GM19372 (cell line): ENCODE results near the gene OTUD7B.
"Not testable (repeated sequence)": the region's sequence is repeated elsewhere in the genome, so short reads cannot be mapped to it uniquely, and the experiment has no call there.

Experiments used
- ATAC-seq: cut with Tn5 transposase; IDR thresholded peaks from one replicate; pipeline ENCODE4 v1.9.1; 2021; ENCODE audit warnings: mild to moderate bottlenecking, low read depth, moderate library complexity; ENCODE audit not compliant: unreplicated experiment

OTUD7B gene

DNA sequence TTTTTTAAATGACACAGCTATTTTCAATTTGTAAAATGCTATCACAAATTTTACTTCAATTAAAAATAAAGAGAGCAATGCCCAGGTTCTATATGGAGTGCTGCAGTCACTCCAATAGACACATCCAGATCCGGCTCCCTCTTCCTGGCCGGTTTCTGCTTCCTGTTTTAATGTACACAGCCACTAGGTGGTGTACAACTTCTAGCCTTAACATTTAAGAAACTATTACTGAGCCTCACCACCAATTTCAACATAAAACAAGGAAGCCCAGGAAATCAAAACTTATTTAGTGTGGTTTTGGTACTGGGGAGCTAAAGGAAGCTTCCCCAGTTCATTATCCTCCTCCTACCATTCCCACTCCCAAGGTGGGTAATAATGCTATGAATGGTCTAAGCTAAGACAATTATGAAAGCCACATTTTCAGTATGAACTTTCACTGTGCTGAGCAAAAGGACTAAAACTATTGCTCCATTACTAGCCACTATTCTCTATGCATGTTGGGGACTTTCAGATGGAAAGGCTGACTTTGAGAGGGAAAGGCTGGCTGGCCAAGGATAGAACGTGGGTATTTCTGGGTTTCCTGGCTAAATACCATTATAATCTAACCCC is 48.4 kb downstream of the OTUD7B start:
- ATAC-seq = no peak

DNA sequence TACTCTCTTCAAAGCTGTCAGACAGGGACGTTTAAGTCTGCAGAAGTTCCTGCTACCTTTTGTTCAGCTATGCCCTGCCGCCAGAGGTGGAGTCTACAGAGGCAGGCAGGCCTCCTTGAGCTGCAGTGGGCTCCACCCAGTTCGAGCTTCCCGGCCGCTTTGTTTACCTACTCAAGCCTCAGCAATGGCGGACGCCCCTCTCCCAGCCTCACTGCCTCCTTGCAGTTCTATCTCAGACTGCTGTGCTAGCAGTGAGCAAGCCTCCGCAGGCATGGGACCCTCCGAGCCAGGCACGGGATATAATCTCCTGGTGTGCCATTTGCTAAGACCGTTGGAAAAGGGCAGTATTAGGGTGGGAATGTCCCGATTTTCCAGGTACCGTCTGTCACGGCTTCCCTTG is 53.0 kb downstream of the OTUD7B start:
- ATAC-seq = not testable (repeated sequence)

DNA sequence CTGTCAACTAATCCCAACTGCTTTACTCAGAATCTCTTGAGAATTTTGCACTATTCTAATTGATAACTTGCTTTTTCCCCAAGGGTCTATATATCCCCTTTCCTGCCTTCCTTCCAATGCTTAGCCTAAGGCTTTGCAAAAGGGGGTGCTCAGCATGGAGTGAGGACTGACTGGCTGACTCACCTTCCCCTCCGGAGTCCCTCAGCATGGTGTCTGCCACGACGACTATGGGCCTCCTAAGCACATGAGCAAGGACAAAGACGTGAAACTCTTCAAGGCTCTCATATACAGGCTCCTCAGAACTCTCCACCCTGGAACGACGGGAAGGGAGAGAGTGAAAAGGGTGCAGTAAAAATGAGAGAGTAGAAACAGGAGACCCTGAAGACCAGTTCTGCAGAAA is 60.6 kb downstream of the OTUD7B start:
- no peak for ATAC-seq

DNA sequence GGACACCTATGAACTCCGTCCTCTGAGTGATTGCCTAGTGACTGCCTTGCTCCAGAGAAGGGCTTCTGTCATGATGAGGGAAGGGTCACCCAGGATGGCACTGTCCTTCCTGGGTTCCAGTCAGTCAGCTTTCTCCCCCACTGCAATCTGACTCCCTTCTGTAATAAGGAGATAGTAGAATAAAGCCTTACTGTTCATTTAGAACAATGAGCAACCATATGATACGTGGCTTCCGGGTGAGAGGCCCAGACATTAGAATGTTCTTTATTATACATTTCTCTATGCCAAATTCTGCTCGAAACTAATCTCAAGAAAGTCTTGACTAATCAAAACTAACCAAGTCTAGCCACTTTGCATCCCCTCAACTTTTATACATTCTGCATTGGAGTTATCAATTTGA is 65.3 kb downstream of the OTUD7B start:
- ATAC-seq = no peak

DNA sequence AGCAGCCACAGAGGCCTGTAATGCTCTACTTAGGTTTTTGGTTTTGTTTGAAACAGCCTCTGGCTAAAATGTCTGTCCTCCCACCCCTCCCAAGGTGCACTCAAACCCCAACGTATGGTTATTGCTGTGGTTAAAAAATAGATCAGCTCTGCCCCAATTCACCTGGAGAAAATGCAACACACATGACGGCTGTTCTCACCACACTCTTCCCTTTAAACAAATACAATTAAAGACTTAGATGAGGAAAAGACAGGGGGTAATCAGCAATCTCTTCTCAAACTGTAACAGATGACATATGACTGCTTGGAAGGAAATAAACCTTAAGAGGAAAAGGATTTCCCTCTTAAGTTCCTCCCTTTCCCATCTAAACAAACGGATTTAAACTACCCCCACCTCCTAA is 67.6 kb downstream of the OTUD7B start:
- ATAC-seq = no peak

- no peak for ATAC-seq
Measured at GRCh38 chr1:149942207-149942606, 68.3 kb downstream of the OTUD7B start.

GRCh38 chr1:149940427-149940826 is 70.1 kb downstream of the OTUD7B start:
- ATAC-seq = no peak

DNA sequence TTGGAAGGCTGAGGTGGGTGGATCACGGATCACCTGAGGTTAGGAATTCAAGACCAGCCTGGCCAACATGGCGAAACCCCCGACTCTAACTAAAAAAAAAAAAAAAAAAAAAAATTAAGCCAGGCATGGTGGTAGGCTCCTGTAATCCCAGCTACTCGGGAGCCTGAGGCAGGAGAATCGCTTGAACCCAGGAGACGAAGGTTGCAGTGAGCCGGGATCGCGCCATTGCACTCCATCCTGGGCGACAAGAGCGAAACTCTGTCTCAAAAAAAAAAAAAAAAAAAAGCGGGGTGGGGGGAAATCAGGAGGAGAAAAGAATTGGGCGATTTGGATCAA is 71.9 kb downstream of the OTUD7B start:
- ATAC-seq = not testable (repeated sequence)

GRCh38 chr1:149937759-149938158 is 72.8 kb downstream of the OTUD7B start:
- no peak for ATAC-seq

DNA sequence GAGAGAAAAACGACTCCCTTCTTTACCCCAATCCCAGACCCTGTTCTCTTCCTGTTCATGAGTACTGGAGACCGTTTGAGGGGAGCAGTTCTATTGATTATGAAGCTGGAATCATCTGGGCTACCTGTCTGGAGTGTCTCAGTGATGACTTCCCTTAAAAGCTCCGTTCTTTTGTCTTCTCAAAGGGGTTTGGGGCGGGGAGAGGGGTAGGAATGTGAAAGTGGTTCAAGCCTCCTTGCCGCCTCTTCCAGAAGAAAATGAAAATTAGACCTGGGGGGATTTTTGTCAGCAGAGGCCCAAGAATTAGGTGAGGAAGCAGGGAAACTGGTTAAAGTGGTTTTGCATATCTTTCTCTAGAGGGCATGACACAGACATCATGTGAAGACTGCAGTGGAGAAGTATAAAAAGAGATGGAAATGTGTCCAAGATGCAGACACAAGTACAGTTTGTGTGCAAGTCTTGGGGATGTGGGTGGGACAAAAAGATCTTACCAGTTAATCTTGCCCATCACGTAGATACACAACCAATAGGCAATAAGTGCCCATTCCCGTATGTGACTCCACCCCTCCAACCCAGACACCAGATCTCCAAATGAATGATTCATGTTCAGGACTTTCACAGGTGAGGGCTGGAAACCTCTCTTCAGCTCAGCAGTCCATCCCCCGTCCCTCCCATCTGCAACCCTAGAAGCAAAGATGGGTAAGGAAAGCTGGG is 73.4 kb downstream of the OTUD7B start:
- no peak for ATAC-seq

- ATAC-seq = no peak
Measured at GRCh38 chr1:149936170-149936991, 74.1 kb downstream of the OTUD7B start, which contains the start of gene MTMR11. Gene MTMR11 (minus strand): TSS chr1:149936879. CDS start chr1:149936647, 232 bp downstream.

GRCh38 chr1:149934356-149934755 is 76.2 kb downstream of the OTUD7B start:
- no peak for ATAC-seq

GRCh38 chr1:149933208-149933607 is 77.3 kb downstream of the OTUD7B start:
- ATAC-seq = no peak

DNA sequence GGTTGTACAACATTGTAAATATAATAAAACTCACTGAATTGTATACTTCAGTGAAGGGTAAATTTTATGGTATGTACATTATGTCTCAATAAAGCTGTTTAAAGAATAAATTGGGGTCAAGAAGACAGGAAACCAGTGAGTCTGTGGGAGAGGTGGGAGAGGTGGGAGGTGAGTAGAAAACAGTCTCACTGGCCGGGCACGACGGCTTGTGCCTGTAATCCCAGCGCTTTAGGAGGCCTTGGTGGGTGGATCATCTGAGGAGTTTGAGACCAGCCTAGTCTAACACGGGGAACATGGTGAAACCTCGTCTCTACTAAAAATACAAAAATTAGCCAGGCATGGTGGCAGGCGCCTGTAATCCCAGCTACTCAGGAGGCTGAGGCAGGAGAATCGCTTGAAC is 78.1 kb downstream of the OTUD7B start:
- ATAC-seq = no peak

DNA sequence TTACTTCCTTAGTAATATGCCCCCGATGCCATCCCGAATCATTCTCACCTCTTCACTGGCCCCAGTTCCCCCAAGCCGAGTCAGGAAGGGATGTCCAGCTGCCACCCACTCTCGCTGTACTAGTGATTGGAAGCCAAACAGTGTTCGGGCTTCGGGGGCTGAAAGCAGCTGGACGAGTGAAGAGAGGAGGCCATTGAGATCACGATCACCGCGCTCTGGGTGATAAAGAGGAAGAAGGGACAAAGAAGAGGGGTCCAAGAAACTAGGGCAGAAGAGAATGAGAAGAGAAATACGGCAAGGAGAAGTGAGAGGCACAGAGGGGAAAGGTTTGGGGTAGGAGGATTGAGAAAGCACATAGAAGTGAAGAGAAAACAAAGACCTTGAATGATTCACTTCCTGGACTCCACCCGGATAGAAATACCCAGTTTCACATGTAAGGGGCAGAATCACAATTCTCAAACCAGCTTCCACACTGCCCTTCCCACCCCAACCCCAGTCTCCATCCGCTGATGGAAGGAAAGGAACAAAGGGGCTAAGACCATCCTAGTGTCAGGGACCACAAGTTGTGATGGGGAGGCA is 79.2 kb downstream of the OTUD7B start:
- ATAC-seq = no peak

- no peak for ATAC-seq
Measured at GRCh38 chr1:149929856-149930255, 80.7 kb downstream of the OTUD7B start.

- no peak for ATAC-seq
Measured at GRCh38 chr1:149928401-149928724, 82.2 kb downstream of the OTUD7B start.

DNA sequence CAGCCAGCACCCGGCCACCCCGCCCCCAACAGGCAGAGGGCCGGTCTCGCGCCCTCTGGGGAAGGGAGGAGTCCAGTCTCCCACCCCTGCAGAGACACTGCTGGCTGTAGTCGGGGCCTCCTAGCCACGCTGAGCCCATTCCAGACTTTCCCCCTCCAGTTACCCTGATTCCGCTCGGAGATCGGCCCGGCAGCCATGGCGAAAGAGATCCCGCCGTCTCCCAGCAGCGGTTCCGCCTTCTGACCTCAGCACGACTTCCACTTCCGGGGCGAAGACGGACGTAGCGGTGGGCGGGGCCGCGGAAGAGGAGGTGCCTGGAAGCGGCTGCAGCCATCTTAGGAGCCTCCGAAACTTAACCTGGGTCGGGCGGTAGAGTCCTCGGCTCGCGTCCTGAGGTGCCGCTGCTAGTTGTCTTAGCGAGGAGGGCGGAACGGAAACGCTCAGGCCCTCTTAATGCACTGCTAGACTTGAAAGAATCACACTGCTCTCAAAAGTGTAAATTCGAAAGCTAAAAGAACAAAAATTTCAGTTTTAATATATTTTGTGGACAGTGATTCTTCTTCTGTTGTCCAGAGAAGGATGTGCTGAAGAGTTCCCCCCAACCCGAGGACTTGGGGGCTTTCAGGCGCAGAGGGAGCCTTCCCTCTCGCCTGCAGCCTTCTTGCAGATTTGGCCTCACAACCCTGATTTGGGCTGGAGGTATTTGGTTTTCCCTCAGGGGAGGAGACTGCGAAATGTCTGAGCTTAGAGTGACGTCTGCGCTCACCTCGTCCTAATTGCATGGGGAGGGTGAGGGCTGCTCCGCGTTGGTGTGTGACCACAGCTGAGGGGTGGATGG is 82.7 kb downstream of the OTUD7B start, which contains the start of gene SF3B4:
Gene SF3B4 (minus strand): TSS at position 241 of the 838 bp plus-strand sequence. CDS start 44 bp downstream, at position 197.
- ATAC-seq = peak; percentile 96

DNA sequence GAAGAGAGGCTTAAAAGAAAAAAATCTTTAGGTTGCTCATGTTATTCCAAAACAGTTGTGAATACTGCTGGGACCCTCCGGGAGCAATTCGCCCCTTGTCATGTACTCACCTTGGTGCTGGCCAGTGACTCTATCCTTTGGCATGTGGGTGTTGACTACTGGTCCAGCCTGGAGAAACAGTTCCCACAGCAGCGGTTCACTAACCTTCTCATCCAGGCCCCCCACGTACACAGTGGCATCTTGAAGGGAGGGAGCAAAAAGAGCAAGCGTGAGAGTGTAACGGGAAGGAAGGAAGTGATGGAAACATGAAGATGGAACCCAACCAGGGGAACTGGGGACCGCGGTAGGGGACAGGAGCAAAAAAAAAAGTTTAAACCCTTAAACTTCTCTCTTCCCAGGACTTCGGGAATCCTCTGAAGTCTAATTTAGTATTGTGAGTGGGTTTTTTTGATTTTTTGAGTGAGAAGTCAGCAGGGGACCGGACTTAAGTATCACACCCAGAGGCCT is 83.4 kb downstream of the OTUD7B start:
- no peak for ATAC-seq

DNA sequence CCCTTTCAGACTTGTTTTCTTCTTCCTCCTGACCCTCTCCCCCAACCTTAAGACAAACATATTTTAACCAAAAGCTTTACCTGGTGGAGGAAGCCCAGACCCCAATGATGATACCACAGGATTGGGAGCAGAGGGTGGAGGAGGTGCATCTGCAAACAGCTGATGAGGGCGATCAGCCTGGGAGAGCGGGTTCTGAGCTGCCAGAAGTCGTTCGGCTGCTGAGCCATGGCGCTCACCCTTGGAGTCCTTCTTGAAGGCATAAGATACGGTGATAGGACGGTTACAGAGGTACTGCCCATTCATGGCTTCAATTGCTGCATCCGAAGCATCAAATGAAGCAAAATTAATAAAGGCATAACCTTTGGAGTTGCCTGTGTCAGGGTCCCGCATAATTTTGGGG is 84.2 kb downstream of the OTUD7B start:
- no peak for ATAC-seq
